Measurements from ENCODE around the gene BCOR. TPM values are rescaled to one million over a fixed set of nuclear protein-coding genes. Genes with fewer than 3 reads are reported as not detected.

BCOR gene
- total and polyA plus RNA-seq, 2 of the 13 experiments (the other 11 are each of a cell fraction or from before 2014, with no cell fraction given) = 14.3 to 15.2 TPM

DNA sequence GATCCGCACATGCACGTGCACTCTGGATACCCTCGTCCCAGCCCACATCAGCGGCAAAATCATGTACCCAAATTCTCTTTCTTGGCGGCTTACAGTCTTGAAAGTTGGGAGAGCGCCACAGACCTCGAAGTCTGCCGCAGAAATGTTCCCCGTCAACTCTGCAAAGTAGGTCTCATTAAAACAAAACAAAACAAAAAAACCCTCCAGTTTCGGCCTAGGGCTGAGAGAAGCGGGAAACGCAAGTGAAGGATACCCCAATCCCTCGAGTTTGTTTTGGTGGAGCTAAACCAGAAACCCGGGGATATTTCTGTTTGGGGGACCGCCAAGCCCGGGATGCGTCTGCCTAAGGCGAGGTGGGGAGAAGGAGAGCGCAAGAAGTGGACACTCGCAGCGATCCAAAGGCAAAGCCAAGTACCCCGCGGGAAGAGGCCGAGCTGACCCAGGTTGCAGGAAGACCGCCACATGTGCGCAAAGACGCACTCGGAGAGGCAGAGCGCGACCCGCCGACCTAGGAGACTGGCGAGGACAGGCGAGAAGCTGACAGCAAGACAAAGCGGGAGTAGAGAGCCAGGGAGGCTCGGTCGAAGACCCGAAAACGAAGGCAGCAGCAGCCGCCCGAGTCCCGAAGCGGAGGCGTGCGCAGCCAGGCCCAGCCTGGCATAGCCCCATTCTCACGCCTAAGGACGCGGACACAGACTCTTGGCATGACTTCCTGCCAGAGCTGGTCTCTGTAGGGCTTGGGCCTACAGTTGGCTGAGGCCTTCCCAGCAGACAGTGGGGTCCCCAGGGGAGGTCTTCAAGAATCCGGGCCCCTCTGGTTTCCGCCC, 49.6 kb upstream of the BCOR start (continued):
- no peak for TF ChIP-seq ZNF451 (CRISPR knock-in tag; IDR thresholded peaks at IDR 0.05)
- no peak for TF ChIP-seq ZNF720 (CRISPR knock-in tag; IDR thresholded peaks at IDR 0.05)

DNA sequence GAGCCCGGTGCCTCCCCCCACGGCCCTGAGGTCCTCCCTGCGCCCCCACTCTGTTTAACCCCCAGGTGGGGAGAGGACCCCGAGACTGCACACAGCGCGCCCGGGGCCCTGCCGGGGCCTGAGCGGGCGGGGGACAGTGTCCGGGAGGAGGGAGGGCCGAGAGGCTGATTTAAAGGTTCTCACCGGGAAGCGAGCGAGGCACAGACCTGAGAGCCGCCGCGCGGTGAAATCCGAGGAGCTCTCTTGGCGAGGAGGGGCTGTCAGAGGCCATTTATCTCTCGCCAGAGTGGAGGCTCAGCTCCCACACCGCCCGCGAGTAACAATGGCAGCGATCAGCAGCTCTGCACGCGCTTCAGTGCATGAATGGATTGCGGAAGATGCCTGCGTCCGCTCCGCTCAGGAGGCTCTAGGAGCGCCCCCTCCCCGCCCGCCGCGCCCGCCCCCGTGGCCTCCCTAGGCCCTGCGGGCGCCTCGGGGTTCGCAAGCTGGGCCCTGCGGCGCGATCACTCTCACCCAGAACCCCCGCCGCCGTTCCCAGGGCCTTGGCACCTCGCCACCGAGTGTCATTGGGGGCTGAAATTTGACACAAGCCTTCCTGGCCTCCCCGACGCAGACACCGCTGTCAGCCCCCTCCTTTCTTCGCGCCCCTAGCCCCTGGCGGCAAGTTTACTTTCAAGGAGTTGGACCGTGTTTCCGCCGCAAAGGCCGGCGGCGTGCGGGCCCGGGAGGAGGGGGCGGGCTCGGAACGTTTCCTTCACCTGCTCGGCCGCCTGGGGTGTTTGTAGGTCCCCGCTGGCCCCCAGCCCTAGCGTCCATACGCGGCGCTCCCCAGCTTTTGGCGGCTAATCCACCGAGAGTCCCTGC, 48.7 kb upstream of the BCOR start:
- Histone ChIP-seq H3K4me1 (ENCODE audit: insufficient read depth, low read length) (peaks cover 70% of the 10 kb centered on the region), H3K79me2 (ENCODE audit: insufficient read depth, low read length) (peaks cover 14% of the 10 kb centered on the region), H3K9ac (ENCODE audit: insufficient read depth, low read depth, low read length) (peak overlapping the region; percentile 73), H3K4me3 (replicated peaks in 1 of 3; ENCODE audit: insufficient read depth in 1 of 3, low read depth in 2 of 3, low read length in 3 of 3) (peak overlapping the region; percentile 65 to 74 (median 66); a peak in 5 of 6 replicates), H2AFZ (ENCODE audit: low read length) (no peak overlapping the region), H4K20me1 (ENCODE audit: insufficient read depth, low read length) (no peaks in the 10 kb centered on the region), H3K9me3 (ENCODE audit: low read length) (no peaks in the 10 kb centered on the region), H3K4me2 (ENCODE audit: low read depth, low read length) (peak overlapping the region; percentile 74), H3K36me3 (replicated peaks in 1 of 2; ENCODE audit: control insufficient read depth in 1 of 2, insufficient read depth in 2 of 2, low read length in 2 of 2) (no peaks in the 10 kb centered on the region), H3K27me3 (ENCODE audit: control insufficient read depth in 1 of 2, insufficient read depth in 2 of 2, low read length in 2 of 2) (no peaks in the 10 kb centered on the region), H3K27ac (ENCODE audit: extremely low read length, insufficient read depth, low read length) (peak overlapping the region; percentile 69)
- no peak for DNase-seq (ENCODE audit: low spot score)
- ChIA-PET POLR2A (interaction anchor here (0.9 to 2.9 kb wide), 6 partner anchors 9 to 64 kb away, joined by 3 to 23 read pairs (median 5); partner anchors contain the start of gene BCOR), CTCF (ENCODE audit: low intra/inter-chr PET ratio, low total read pairs) (no interaction called here)
- BruUV-seq (replicated peaks) = TSS peak; percentile 38
- in situ Hi-C loops (cut with HindIII; ENCODE audit: extremely low pct_ligation_motif_present, low pct_unique_long_range_greater_than_20kb) (no loop called here), intact Hi-C loops (cut with micrococcal nuclease; ENCODE audit: unreplicated experiment) (no loop called here)
- FAIRE-seq = no peak
- peak; percentile 61 for ATAC-seq
- WGBS (ENCODE audit: low lambda C conversion rate) = no CpG with 5 or more reads among the region's 77 CpGs
- TF ChIP-seq ZNF296 (CRISPR knock-in tag; conservative IDR thresholded peaks at IDR 0.05) = no peak
- TF ChIP-seq, protein P1, sequence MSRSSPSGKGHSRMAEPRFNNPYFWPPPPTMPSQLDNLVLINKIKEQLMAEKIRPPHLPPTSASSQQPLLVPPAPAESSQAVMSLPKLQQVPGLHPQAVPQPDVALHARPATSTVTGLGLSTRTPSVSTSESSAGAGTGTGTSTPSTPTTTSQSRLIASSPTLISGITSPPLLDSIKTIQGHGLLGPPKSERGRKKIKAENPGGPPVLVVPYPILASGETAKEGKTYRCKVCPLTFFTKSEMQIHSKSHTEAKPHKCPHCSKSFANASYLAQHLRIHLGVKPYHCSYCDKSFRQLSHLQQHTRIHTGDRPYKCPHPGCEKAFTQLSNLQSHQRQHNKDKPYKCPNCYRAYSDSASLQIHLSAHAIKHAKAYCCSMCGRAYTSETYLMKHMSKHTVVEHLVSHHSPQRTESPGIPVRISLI (CRISPR knock-in tag; IDR thresholded peaks at IDR 0.05; ENCODE audit: borderline replicate concordance) = no peak
- TF ChIP-seq, protein P2, sequence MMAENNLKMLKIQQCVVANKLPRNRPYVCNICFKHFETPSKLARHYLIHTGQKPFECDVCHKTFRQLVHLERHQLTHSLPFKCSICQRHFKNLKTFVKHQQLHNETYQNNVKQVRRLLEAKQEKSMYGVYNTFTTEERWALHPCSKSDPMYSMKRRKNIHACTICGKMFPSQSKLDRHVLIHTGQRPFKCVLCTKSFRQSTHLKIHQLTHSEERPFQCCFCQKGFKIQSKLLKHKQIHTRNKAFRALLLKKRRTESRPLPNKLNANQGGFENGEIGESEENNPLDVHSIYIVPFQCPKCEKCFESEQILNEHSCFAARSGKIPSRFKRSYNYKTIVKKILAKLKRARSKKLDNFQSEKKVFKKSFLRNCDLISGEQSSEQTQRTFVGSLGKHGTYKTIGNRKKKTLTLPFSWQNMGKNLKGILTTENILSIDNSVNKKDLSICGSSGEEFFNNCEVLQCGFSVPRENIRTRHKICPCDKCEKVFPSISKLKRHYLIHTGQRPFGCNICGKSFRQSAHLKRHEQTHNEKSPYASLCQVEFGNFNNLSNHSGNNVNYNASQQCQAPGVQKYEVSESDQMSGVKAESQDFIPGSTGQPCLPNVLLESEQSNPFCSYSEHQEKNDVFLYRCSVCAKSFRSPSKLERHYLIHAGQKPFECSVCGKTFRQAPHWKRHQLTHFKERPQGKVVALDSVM (CRISPR knock-in tag; IDR thresholded peaks at IDR 0.05) = peak; percentile 42; the same call in 1 of the 2 replicates
- TF ChIP-seq, protein P3, sequence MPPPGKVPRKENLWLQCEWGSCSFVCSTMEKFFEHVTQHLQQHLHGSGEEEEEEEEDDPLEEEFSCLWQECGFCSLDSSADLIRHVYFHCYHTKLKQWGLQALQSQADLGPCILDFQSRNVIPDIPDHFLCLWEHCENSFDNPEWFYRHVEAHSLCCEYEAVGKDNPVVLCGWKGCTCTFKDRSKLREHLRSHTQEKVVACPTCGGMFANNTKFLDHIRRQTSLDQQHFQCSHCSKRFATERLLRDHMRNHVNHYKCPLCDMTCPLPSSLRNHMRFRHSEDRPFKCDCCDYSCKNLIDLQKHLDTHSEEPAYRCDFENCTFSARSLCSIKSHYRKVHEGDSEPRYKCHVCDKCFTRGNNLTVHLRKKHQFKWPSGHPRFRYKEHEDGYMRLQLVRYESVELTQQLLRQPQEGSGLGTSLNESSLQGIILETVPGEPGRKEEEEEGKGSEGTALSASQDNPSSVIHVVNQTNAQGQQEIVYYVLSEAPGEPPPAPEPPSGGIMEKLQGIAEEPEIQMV (CRISPR knock-in tag; IDR thresholded peaks at IDR 0.05; ENCODE audit: low read depth) = no peak
- no peak for TF ChIP-seq ZC3H4 (CRISPR knock-in tag; IDR thresholded peaks at IDR 0.05; ENCODE audit: borderline replicate concordance)
- 0 out of 2 replicates have a peak, but pooled peaks have one; percentile 34 for TF ChIP-seq RBFOX2 (IDR thresholded peaks at IDR 0.05; ENCODE audit: low read depth, low read length)
- no peak for TF ChIP-seq ZNF138 (CRISPR knock-in tag; IDR thresholded peaks at IDR 0.05; ENCODE audit: low read depth)
- no peak for TF ChIP-seq ZFP41 (CRISPR knock-in tag; IDR thresholded peaks at IDR 0.05; ENCODE audit: borderline replicate concordance)
- no peak for TF ChIP-seq ZMYM2 (CRISPR knock-in tag; IDR thresholded peaks at IDR 0.05)
- TF ChIP-seq, protein P4, sequence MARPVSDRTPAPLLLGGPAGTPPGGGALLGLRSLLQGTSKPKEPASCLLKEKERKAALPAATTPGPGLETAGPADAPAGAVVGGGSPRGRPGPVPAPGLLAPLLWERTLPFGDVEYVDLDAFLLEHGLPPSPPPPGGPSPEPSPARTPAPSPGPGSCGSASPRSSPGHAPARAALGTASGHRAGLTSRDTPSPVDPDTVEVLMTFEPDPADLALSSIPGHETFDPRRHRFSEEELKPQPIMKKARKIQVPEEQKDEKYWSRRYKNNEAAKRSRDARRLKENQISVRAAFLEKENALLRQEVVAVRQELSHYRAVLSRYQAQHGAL (CRISPR knock-in tag; IDR thresholded peaks at IDR 0.05; ENCODE audit: not compliant biosample characterization) = no peak
